ENCODE results near the gene CFAP92. TPM values are rescaled to one million over a fixed set of nuclear protein-coding genes. Genes with fewer than 3 reads are reported as not detected.

The CFAP92 gene
- total RNA-seq, 1 donor from 2014 or later: 2.0 TPM

DNA sequence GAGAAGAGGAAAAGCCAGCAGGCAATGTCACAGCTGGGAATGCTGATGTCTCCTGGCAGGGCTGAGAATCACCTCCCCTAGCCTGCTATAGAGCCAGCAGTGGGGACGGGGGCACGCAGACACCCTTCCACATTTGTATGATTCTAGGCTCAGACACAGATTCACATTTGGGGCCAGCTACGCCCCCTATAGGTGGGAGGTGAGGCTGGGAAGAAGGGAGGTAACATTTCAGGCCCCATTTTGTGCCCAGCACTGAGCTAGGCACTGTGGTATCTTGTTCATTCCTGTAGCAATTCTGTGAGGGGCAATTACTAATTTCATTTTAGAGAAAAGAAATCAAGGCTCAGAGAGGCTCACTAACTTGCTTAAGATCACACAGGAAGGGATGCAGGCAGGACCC is 130.3 kb downstream of the CFAP92 start:
- TF ChIP-seq, protein P1, sequence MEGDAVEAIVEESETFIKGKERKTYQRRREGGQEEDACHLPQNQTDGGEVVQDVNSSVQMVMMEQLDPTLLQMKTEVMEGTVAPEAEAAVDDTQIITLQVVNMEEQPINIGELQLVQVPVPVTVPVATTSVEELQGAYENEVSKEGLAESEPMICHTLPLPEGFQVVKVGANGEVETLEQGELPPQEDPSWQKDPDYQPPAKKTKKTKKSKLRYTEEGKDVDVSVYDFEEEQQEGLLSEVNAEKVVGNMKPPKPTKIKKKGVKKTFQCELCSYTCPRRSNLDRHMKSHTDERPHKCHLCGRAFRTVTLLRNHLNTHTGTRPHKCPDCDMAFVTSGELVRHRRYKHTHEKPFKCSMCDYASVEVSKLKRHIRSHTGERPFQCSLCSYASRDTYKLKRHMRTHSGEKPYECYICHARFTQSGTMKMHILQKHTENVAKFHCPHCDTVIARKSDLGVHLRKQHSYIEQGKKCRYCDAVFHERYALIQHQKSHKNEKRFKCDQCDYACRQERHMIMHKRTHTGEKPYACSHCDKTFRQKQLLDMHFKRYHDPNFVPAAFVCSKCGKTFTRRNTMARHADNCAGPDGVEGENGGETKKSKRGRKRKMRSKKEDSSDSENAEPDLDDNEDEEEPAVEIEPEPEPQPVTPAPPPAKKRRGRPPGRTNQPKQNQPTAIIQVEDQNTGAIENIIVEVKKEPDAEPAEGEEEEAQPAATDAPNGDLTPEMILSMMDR (IDR thresholded peaks at IDR 0.05): peak; percentile 25
- Histone ChIP-seq H3K9me3 (peaks cover 23% of the 10 kb centered on the region), H3K27me3 (ENCODE audit: low read depth) (no peaks in the 10 kb centered on the region), H3K27ac (no peak overlapping the region), H3K4me1 (peaks cover 5% of the 10 kb centered on the region), H3K36me3 (no peaks in the 10 kb centered on the region), H3K4me3 (no peak overlapping the region)
- DNase-seq: no peak
- intact Hi-C loops (cut with DNase I): no loop called here
- ATAC-seq: no peak

DNA sequence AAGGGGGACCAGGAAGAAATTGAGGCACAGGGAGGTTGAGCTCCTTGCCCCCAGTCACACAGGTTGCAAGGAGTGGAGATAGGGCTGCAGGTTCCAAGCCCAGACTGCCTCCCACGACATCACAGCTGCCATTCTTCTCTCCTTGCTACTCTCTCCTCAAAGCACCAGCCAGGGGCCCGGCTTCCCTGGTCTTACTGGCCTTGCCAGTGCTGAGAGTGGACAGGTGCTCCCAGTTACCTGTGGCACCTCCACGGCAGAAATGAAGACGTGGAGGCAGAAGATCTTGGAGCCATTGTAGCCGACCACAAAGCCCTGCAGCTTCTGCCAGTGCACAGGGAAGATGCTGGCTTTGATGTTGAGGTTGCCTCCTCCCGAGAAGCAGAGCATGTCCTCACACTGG is 132.4 kb downstream of the CFAP92 start:
- no peak overlapping the region for H3K4me3 ChIP-seq
- DNase-seq (no peak), ATAC-seq (no peak)
- TF ChIP-seq, protein P1 (IDR thresholded peaks at IDR 0.05): no peak
- peaks cover 30% of the 10 kb centered on the region for H3K9me3 ChIP-seq
- H3K36me3 ChIP-seq: no peaks in the 10 kb centered on the region
- no peak overlapping the region for H3K27ac ChIP-seq
- peaks cover 5% of the 10 kb centered on the region for H3K4me1 ChIP-seq
- intact Hi-C loops (cut with DNase I): no loop called here
- no peaks in the 10 kb centered on the region for H3K27me3 ChIP-seq (ENCODE audit: low read depth)

Other genes starting within 250 kb of the CFAP92 start
- gene ACAD9, start 114.5 kb downstream of the CFAP92 start, total RNA-seq: 38.0 TPM
- 12.1 TPM for gene EFCC1, start 7.2 kb upstream of the CFAP92 start, total RNA-seq
- 2.6 TPM for gene GP9, start 66.7 kb upstream of the CFAP92 start, total RNA-seq
- gene RAB43, start 127.7 kb upstream of the CFAP92 start, total RNA-seq: 29.9 TPM
- gene ISY1, start 167.0 kb upstream of the CFAP92 start, total RNA-seq: 31.0 TPM
- 298 TPM for gene CNBP, start 189.8 kb upstream of the CFAP92 start, total RNA-seq

Data from lower lobe of right lung (tissue), 2 donors.